GM18505 (cell line): ENCODE results near the gene TMEM17.

Experiments used
- ATAC-seq: cut with Tn5 transposase; IDR thresholded peaks from one replicate; pipeline ENCODE4 v1.9.1; 2021; ENCODE audit not compliant: unreplicated experiment
- POLR2A ChIP-seq: IDR thresholded peaks from 4 replicates; pipeline ENCODE4 v1.6.1; 2011; ENCODE audit warnings: borderline replicate concordance; ENCODE audit not compliant: insufficient read depth, insufficient read length; ENCODE audit errors: extremely low read depth

TMEM17 gene

GRCh38 chr2:62461017-62461553 is 44.9 kb downstream of the TMEM17 start:
- no peak for ATAC-seq
- no peak for TF ChIP-seq POLR2A

- no peak for ATAC-seq
- no peak for TF ChIP-seq POLR2A
Observed at GRCh38 chr2:62460175-62460574, 45.8 kb downstream of the TMEM17 start.

GRCh38 chr2:62459672-62460071 is 46.3 kb downstream of the TMEM17 start:
- ATAC-seq = no peak
- TF ChIP-seq POLR2A = no peak

- no peak for TF ChIP-seq POLR2A
- ATAC-seq = no peak
Observed at GRCh38 chr2:62459106-62459505, 46.9 kb downstream of the TMEM17 start.

GRCh38 chr2:62458671-62459081 is 47.3 kb downstream of the TMEM17 start:
- ATAC-seq = no peak
- TF ChIP-seq POLR2A = no peak

- no peak for TF ChIP-seq POLR2A
- ATAC-seq = no peak
Observed at GRCh38 chr2:62458206-62458641, 47.8 kb downstream of the TMEM17 start.

- no peak for TF ChIP-seq POLR2A
- no peak for ATAC-seq
Observed at GRCh38 chr2:62457556-62457955, 48.4 kb downstream of the TMEM17 start.

GRCh38 chr2:62456721-62457539 is 49.1 kb downstream of the TMEM17 start:
- TF ChIP-seq POLR2A = no peak
- ATAC-seq = peak; percentile 89

- ATAC-seq = no peak
- TF ChIP-seq POLR2A = no peak
Observed at GRCh38 chr2:62455957-62456692, 49.9 kb downstream of the TMEM17 start.

GRCh38 chr2:62453955-62454354 is 52.0 kb downstream of the TMEM17 start:
- ATAC-seq = no peak
- no peak for TF ChIP-seq POLR2A

- no peak for ATAC-seq
Observed at GRCh38 chr2:62452701-62453454, 53.1 kb downstream of the TMEM17 start.

GRCh38 chr2:62450716-62451191 is 55.2 kb downstream of the TMEM17 start:
- ATAC-seq = no peak
- no peak for TF ChIP-seq POLR2A

More at GRCh38 chr2:62452701-62453454, 53.1 kb downstream of the TMEM17 start:
- TF ChIP-seq POLR2A = no peak
